ENCODE results near the gene ORM2.

The ORM2 gene

GRCh38 chr9:114371973-114372917 is 42.6 kb downstream of the ORM2 start:
- DNase-seq = peak; percentile 86

GRCh38 chr9:114372921-114373448 is 43.3 kb downstream of the ORM2 start:
- peak; percentile 96 for DNase-seq

- no peak for DNase-seq
Observed at GRCh38 chr9:114373960-114374730, 44.5 kb downstream of the ORM2 start.

- no peak for DNase-seq
Observed at GRCh38 chr9:114374936-114375335, 45.3 kb downstream of the ORM2 start.

- DNase-seq = no peak
Observed at GRCh38 chr9:114375386-114376175, 45.9 kb downstream of the ORM2 start.

DNA sequence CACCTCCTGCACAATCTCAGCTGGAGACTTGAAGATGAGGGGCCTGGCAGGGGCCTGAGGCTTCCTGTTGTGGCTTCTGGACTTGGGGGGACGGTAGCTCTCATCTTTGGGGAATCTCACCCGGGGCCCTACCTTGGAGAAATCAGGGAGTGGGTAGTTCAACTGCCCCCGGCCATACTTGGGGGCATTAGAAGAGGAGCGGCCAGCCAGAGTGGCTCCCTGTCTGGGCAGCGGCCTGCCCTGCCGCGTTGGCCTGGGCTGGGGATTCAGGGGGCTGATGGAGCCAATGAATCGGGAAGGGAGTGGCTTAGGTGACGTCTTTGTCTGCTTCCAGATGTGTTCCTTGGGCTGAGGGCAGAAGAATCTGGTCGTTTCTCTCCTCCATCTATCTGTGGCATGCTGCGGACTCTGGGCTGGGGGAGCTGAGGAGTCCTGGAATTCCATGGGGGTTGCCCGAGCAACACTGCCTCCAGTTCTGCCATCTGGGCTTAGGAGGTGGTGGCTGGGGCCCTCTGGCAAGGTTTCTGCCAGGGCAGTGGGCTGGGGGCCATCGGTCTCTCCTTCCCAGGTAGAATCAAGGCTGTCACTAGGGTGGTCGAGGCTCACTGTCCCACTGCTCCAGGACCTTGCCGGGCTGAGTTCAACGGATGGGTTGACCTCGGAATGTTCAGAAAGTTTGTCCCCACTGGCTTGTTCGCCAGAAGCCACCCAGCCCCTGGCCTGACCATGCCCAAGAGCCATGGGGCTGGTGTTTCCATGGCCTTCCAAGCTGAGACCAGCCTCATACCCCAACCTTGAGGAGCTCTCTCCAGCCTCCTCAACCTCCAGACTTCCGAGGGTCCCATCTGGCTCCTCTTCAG is 47.1 kb downstream of the ORM2 start:
- no peak for DNase-seq

DNA sequence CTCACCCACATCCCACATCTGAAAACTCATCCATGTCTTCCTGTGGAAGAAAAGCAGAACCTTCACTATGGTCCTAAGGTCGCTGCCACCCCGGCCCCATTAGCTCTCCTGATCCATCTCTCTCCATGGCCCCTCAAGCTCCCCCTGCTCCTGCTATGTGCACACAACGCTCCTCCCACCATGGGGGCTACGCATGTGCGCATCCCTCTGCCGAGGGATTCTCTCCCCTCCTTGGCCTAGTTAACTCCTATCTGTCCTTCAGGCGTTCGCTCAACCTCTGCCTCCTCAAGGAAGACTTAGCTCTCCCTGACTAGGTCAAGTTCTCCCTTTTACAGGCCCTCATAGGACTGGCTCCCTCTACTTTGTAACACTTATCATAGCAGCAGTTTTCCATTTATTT is 48.3 kb downstream of the ORM2 start:
- DNase-seq = no peak

DNA sequence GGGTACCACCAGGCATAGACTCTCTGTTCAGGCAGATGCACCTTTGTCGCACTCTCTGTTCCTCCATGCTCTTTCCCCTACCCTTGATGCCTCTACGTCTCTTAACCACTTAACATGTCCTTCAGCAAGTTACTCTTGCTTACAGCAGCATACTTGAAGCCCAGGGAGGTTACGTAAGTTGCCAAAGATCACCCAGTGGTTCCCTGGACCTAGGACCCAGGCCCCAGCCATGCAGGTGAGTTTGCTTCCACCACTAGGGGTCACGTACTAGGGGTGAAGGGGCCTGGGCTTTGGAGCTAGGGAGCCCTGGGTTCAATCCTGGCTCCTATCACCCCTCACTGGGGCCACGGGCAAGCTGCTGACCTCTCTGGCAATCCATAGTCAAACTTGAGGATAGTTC is 49.2 kb downstream of the ORM2 start:
- DNase-seq = no peak

Data from activated CD4-positive, alpha-beta T cell treated with anti-CD3 and anti-CD28 coated beads, Interleukin-10, Interleukin-2, amounts not matched to agents 100 ng/mL and 50 ng/mL, durations not matched to agents 16 hours and 8 hours (primary cell).